GM19238 (cell line): ENCODE data around the gene ARHGEF39.
A peak's percentile ranks its signal among the peaks of the same experiment; 100 is the strongest.
"Not testable (repeated sequence)": the region's sequence is repeated elsewhere in the genome, so short reads cannot be mapped to it uniquely, and the experiment has no call there.

Experiments used
- DNase-seq: peaks from one replicate; pipeline ENCODE4 v3.0.0; 2011; ENCODE audit warnings: low spot score; ENCODE audit not compliant: insufficient read length

The ARHGEF39 gene

DNA sequence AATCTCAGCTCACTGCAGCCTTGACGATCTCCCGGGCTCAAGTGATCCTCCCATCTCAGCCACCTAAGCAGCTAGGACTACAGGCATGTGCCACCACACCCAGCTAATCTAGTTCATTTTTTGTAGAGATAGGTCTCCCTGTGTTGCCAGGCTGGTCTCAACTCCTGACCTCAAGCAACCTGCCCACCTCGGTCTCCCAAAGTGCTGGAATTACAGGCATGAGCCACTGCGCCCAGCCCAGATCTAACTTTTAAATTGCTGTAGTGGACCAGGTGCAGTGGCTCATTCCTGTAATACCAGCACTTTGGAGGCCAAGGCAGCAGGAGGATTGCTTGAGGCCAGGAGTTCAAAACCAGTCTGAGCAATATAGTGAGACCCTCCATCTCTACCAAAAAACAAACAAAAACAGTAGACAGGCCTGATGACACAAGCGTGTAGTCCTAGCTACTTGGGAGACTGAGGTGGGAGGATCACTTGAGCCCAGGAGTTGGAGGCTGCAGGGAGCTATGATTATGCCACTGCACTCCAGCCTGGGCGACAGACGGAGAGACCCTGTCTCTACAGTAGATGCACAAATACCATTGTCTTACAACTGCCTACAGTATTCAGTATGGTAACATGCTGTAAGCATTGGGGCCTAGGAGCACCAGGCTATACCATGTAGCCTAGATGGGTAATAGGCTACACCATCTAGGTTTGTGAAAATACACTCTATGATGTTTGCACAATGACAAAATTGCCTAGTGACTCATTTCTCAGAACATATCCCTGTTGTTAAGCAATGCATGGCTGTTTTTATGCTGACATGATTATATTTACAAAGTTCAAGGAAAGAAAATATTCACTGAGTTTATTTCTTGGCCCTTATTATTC lies 12.8 kb downstream of the ARHGEF39 start:
- DNase-seq = no peak

- DNase-seq = no peak
Measured at GRCh38 chr9:35650341-35651158, 14.4 kb downstream of the ARHGEF39 start, which contains the start of gene SIT1. SIT1 (minus strand) TSS chr9:35650931; CDS start chr9:35650853, 78 bp downstream.

GRCh38 chr9:35649431-35650340 lies 15.3 kb downstream of the ARHGEF39 start:
- DNase-seq = no peak

GRCh38 chr9:35646533-35647265 lies 18.3 kb downstream of the ARHGEF39 start:
- peak; percentile 93 for DNase-seq

DNA sequence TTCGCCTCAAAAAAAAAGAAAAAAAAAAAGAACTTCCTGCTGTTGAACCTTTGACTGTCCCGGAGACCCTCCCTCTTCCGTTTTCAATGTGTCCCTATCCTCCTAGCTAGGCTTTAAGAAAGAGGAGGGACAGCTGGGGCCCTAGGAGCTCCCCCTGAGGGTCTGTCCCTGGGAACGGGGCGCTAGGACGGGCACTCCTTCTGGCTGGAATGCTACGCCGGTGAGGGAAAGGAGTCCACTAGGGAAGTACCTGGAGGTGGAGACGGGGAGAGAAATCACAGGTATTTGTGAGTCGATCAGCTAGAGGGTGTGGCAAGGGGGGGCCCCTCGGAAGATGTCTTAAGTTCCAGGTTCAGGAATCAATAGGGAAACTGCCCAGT lies 18.9 kb downstream of the ARHGEF39 start:
- DNase-seq = no peak

GRCh38 chr9:35645736-35646135 lies 19.3 kb downstream of the ARHGEF39 start:
- not testable (repeated sequence) for DNase-seq

DNA sequence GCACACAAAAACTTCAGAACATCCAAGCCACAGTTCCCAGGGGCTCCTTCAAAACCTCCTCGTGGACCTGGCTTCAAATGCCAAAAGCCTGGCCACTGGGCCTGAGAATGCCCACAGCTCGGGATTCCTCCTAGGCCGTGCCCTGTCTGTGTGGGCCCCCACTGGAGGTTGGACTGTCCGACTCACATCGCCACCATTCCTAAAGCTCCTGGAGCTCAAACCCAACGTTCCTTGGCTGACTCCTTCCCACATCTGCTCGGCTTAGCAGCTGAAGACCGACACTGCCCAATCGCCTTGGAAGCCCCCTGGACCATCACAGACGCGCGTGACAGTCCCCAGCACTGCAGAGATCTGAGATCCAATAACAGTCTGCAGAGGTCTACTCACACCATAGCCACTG lies 21.9 kb downstream of the ARHGEF39 start:
- no peak for DNase-seq

DNA sequence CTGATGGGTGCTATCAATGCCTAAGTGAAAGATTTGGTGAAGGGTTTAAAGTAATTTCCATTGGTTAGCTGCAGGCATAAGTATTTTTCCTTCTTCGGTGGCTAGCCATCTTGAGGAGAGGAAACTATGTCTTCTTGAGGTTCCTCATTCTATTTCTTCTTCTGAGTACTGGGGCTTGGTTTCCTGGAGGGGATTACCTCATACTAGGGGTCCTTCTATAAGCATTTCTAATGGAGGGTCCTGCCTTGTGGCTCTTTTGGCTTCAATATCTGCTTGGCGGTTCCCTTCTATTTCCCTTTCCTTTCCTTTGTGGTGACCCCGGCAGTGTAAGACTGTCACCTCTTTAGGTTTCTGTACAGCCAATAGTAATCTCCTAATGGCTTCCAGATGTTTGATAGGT lies 23.5 kb downstream of the ARHGEF39 start:
- DNase-seq = not testable (repeated sequence)

- not testable (repeated sequence) for DNase-seq
Measured at GRCh38 chr9:35640431-35640830, 24.6 kb downstream of the ARHGEF39 start.

- no peak for DNase-seq
Measured at GRCh38 chr9:35639631-35640030, 25.4 kb downstream of the ARHGEF39 start.

GRCh38 chr9:35639225-35639624 lies 25.8 kb downstream of the ARHGEF39 start:
- not testable (repeated sequence) for DNase-seq

- DNase-seq = not testable (repeated sequence)
Measured at GRCh38 chr9:35638751-35639150, 26.2 kb downstream of the ARHGEF39 start.

GRCh38 chr9:35637427-35637955 lies 27.5 kb downstream of the ARHGEF39 start:
- DNase-seq = not testable (repeated sequence)

GRCh38 chr9:35636877-35637246 lies 28.1 kb downstream of the ARHGEF39 start:
- not testable (repeated sequence) for DNase-seq

DNA sequence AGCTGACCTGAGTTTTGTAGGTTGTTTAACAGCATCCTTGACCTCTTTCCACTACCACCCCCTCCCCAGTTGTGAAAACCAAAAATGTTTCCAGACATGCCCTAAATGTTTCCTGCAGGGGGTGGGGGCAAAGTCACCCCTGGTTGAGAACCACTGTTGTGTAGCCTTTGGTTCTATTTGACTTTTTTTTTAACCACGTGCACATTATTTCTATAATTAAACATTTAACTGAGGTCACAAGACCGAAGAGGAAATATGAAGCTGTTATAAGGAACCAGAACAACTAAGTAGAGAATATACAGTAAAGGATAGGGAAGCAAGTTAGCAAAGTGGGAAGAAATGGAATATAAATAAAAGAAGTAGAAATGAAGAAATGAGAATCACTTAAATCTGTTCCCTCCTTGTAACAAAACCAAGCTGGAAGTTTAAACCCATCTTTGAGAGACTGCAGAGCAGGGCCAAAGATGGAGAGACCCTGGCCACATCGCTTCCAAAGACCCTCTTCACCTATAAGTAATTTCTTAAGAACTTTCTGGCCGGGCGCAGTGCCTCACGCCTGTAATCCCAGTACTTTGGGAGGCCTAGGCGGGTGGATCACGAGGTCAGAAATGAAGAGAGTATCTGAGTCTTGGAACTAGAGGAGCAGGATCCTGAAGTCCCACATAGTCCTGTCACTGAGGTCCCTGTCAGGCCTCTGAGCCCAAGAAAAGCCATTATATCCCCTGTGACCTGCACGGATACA lies 28.7 kb downstream of the ARHGEF39 start:
- DNase-seq = no peak

GRCh38 chr9:35635730-35636129 lies 29.3 kb downstream of the ARHGEF39 start:
- DNase-seq = no peak

- DNase-seq = no peak
Measured at GRCh38 chr9:35629597-35629996, 35.4 kb downstream of the ARHGEF39 start.

- no peak for DNase-seq
Measured at GRCh38 chr9:35628389-35628991, 36.5 kb downstream of the ARHGEF39 start.

GRCh38 chr9:35627575-35627974 lies 37.4 kb downstream of the ARHGEF39 start:
- no peak for DNase-seq
